Endothelial cell of umbilical vein (primary cell): Measurements from ENCODE around the gene SPATA33. TPM values are rescaled to one million over a fixed set of nuclear protein-coding genes. Genes with fewer than 3 reads are reported as not detected.

Experiments used
- BruUV-seq: library from RNA; stranded (reverse); fragments of 400-500 nt; replicated peaks from 2 replicates; lab custom pipeline; 2021; lab: Mats Ljungman, UMichigan
- CTCF ChIA-PET: fragments of 300-600, 350-600 bp; sonication (Branson Sonifier 250); formaldehyde crosslinking; loops from one replicate; lab custom pipeline; 2021; ENCODE audit warnings: antibody characterized with exemption, inconsistent platforms; lab: Charles Lee
- POLR2A ChIA-PET: fragments of 300-600, 350-600 bp; sonication (Branson Sonifier 250); formaldehyde crosslinking; loops from one replicate; lab custom pipeline; 2021; ENCODE audit warnings: antibody characterized with exemption, inconsistent platforms; lab: Charles Lee
- DNase-seq: peaks from one replicate; pipeline ENCODE4 v3.0.0-alpha.2; 2011; ENCODE audit warnings: low read depth, low spot score
- FAIRE-seq: peaks from 2 replicates; lab custom pipeline; 2011; peaks lifted over from hg19 to GRCh38; lab: Jason Lieb, UNC
- H2AFZ ChIP-seq: 2 replicates; pipeline ENCODE4 v1.6.0; 2012; ENCODE audit warnings: low read depth, low read length, control low read depth, inconsistent platforms
- H3K27ac ChIP-seq: 2 replicates; pipeline ENCODE4 v1.5.1; 2011; ENCODE audit warnings: low read depth, mild to moderate bottlenecking, control low read depth, low read length, moderate library complexity; ENCODE audit not compliant: insufficient read depth
- H3K27me3 ChIP-seq, 2 experiments: 2 replicates each; pipeline versions ENCODE4 v1.6.0 to v1.6.1; 2011; ENCODE audit warnings: low read length in 2 of 2, mixed read lengths in 1 of 2; ENCODE audit not compliant: control insufficient read depth in 2 of 2, insufficient read depth in 2 of 2
- H3K36me3 ChIP-seq, 2 experiments: 2 replicates in 1 of 2; 3 replicates in 1 of 2; pipeline ENCODE4 v1.5.1; 2011; ENCODE audit warnings: low read length in 2 of 2, mild to moderate bottlenecking in 1 of 2, moderate library complexity in 1 of 2; ENCODE audit not compliant: control insufficient read depth in 2 of 2, insufficient read depth in 2 of 2; ENCODE audit errors: extremely low read depth in 1 of 2
- H3K4me1 ChIP-seq: 3 replicates; pipeline ENCODE4 v1.5.1; 2011; ENCODE audit warnings: mild to moderate bottlenecking, low read length; ENCODE audit not compliant: control insufficient read depth, insufficient read depth; ENCODE audit errors: extremely low read depth
- H3K4me2 ChIP-seq: 2 replicates; pipeline ENCODE4 v1.6.1; 2011; ENCODE audit warnings: low read length, control low read depth, mixed read lengths; ENCODE audit not compliant: insufficient read depth
- H3K4me3 ChIP-seq, 3 experiments: fragments of 200-600 bp in 1 of 3; sonication (generic), shearing (Covaris generic) in 1 of 3; replicated peaks in 1 of 3; 2 replicates each; pipeline ENCODE4 v1.5.1; 2011 to 2016; ENCODE audit warnings: control low read depth in 3 of 3, low read length in 3 of 3, mild to moderate bottlenecking in 2 of 3, inconsistent platforms in 1 of 3, low read depth in 1 of 3, moderate library complexity in 1 of 3; ENCODE audit not compliant: insufficient read depth in 1 of 3
- H3K79me2 ChIP-seq: 2 replicates; pipeline ENCODE4 v1.6.0; 2012; ENCODE audit warnings: low read length, inconsistent platforms; ENCODE audit not compliant: control insufficient read depth, insufficient read depth
- H3K9ac ChIP-seq: replicated peaks from 2 replicates; pipeline ENCODE3; 2011; ENCODE audit warnings: low read length, control low read depth; ENCODE audit not compliant: insufficient read depth; ENCODE audit errors: extremely low read depth
- H3K9me1 ChIP-seq: replicated peaks from 3 replicates; pipeline ENCODE4 v1.6.0; 2011; ENCODE audit warnings: mild to moderate bottlenecking, low read length; ENCODE audit not compliant: control insufficient read depth, insufficient read depth; ENCODE audit errors: extremely low read depth
- H3K9me3 ChIP-seq: replicated peaks from 2 replicates; pipeline ENCODE4 v1.5.1; 2012; ENCODE audit warnings: low read length, inconsistent platforms; ENCODE audit not compliant: control insufficient read depth, insufficient read depth
- H4K20me1 ChIP-seq: replicated peaks from 2 replicates; pipeline ENCODE3; 2011; ENCODE audit warnings: mild to moderate bottlenecking, low read length; ENCODE audit not compliant: control insufficient read depth, insufficient read depth; ENCODE audit errors: extremely low read depth
- CTCF ChIP-seq, 2 donors: IDR thresholded peaks; 1 replicate in 1 of 2; 2 replicates in 1 of 2; pipeline ENCODE4 v1.5.1; 2011; ENCODE audit warnings: low read length in 2 of 2, mild to moderate bottlenecking in 2 of 2, moderate library complexity in 2 of 2, control low read depth in 1 of 2, inconsistent platforms in 1 of 2, low read depth in 1 of 2; ENCODE audit not compliant: insufficient read depth in 1 of 2; ENCODE audit errors: extremely low read depth in 1 of 2
- EZH2 ChIP-seq: IDR thresholded peaks from 2 replicates; pipeline ENCODE4 v1.6.1; 2012; ENCODE audit warnings: borderline replicate concordance, low read depth, mild to moderate bottlenecking, moderate library complexity, low read length, inconsistent platforms; ENCODE audit not compliant: severe bottlenecking
- FOS ChIP-seq: IDR thresholded peaks from 2 replicates; pipeline ENCODE4 v1.6.1; 2011; ENCODE audit warnings: mild to moderate bottlenecking, low read length, moderate library complexity, borderline replicate concordance; ENCODE audit not compliant: insufficient read depth
- GATA2 ChIP-seq: IDR thresholded peaks from 2 replicates; pipeline ENCODE4 v1.7.0; 2011; ENCODE audit warnings: low read depth, mild to moderate bottlenecking, moderate library complexity, mixed read lengths, low read length; ENCODE audit not compliant: insufficient read length, insufficient read depth
- JUN ChIP-seq: IDR thresholded peaks from 2 replicates; pipeline ENCODE4 v1.6.1; 2011; ENCODE audit warnings: borderline replicate concordance, low read depth; ENCODE audit not compliant: insufficient read length, insufficient read depth
- MAX ChIP-seq: IDR thresholded peaks from 2 replicates; pipeline ENCODE4 v1.6.1; 2011; ENCODE audit not compliant: insufficient read depth, insufficient read length
- MYC ChIP-seq: IDR thresholded peaks from one replicate; pipeline ENCODE4 v1.6.1; 2011; ENCODE audit warnings: mild to moderate bottlenecking, low read depth, low read length
- POLR2A ChIP-seq: IDR thresholded peaks from 2 replicates; pipeline ENCODE4 v1.6.1; 2012; ENCODE audit warnings: low read depth, mild to moderate bottlenecking, control low read depth, low read length
- POLR2AphosphoS5 ChIP-seq: IDR thresholded peaks from 2 replicates; pipeline ENCODE4 v1.6.1; 2012; ENCODE audit warnings: low read depth, mild to moderate bottlenecking, control low read depth, low read length, moderate library complexity; ENCODE audit not compliant: insufficient read depth
- dilution Hi-C: fragments of 300-500 bp; cut with MboI; formaldehyde crosslinking; loops from one replicate; pipeline ENCODE4 v1.15.0; 2019; ENCODE audit warnings: low sequenced_read_pairs; ENCODE audit not compliant: extremely low pct_ligation_motif_present
- intact Hi-C: fragments of 100-400 bp; cut with micrococcal nuclease; formaldehyde crosslinking; loops from one replicate; pipeline ENCODE4 v1.10.0; 2022
- polyA plus RNA-seq, 4 experiments: library from polyadenylated mRNA; depleted of rRNA in 3 of 4; stranded (reverse) in 3 of 4; unstranded in 1 of 4; fragments of >200 nt; gene quantifications; 2 replicates each; pipeline versions ENCODE4 v1.2.1 to v1.2.3, GENCODE V29; 2011 to 2012; ENCODE audit warnings: missing spikeins in 1 of 4
- total RNA-seq: library from RNA; stranded (reverse); gene quantifications from 2 replicates; pipeline ENCODE4 v1.2.3, GENCODE V29; 2021

SPATA33 gene
- total and polyA plus RNA-seq, 2 donors (not counting 3 experiments of a cell fraction or from before 2014, with no cell fraction given): 3.5 to 11.4 TPM

GRCh38 chr16:89624777-89625761 lies 32.6 kb upstream of the SPATA33 start:
- ChIA-PET CTCF (no interaction called here), POLR2A (no interaction called here)
- peaks cover 12% of the 10 kb centered on the region for H3K4me1 ChIP-seq
- H3K9ac ChIP-seq: no peak overlapping the region
- BruUV-seq: no TSS peak
- no peaks in the 10 kb centered on the region for H3K9me1 ChIP-seq
- DNase-seq (no peak), FAIRE-seq (no peak)
- H3K9me3 ChIP-seq: no peaks in the 10 kb centered on the region
- dilution Hi-C loops (no loop called here), intact Hi-C loops (loop anchor here (5.0 kb wide), 1 partner anchor 43 kb away; no protein-coding TSS in a partner anchor)
- H3K27ac ChIP-seq: no peak overlapping the region
- H2AFZ ChIP-seq: no peak overlapping the region
- no peaks in the 10 kb centered on the region for H3K79me2 ChIP-seq
- no peaks in the 10 kb centered on the region for H3K36me3 ChIP-seq
- TF ChIP-seq GATA2: no peak
- no peak for TF ChIP-seq CTCF (IDR thresholded peaks at IDR 0.05; ENCODE audit: extremely low read depth in 1 of 2, insufficient read depth in 1 of 2, low read depth in 1 of 2, low read length in 2 of 2)
- TF ChIP-seq POLR2AphosphoS5: no peak
- no peak for TF ChIP-seq FOS
- no peak for TF ChIP-seq MAX
- no peak for TF ChIP-seq EZH2
- no peak for TF ChIP-seq JUN
- TF ChIP-seq MYC: no peak
- no peak for TF ChIP-seq POLR2A
- H3K27me3 ChIP-seq: peaks cover 0 to 8% of the 10 kb centered on the region in 2 experiments
- no peaks in the 10 kb centered on the region for H4K20me1 ChIP-seq
- H3K4me2 ChIP-seq: no peak overlapping the region
- H3K4me3 ChIP-seq: no peak overlapping the region
